Thoracic aorta (tissue), 2 donors: ENCODE results near the gene RAP1GAP. TPM values are rescaled to one million over a fixed set of nuclear protein-coding genes. Genes with fewer than 3 reads are reported as not detected.

Experiments used
- ATAC-seq: fragments of 150-250 bp; one replicate; pipeline ENCODE4 v1.8.0; 2017; ENCODE audit warnings: low read depth; ENCODE audit not compliant: insufficient number of reproducible peaks, low FRiP score
- DNase-seq: peaks from one replicate; pipeline ENCODE4 v3.0.0-alpha.2; 2020; ENCODE audit warnings: low spot score
- H3K27ac ChIP-seq, 2 donors: fragments of 200-600 bp; sonication (generic); 1 replicate in 1 of 2; 2 replicates in 1 of 2; pipeline ENCODE4 v1.5.1; 2016; ENCODE audit warnings: mild to moderate bottlenecking in 2 of 2, moderate library complexity in 2 of 2
- H3K27me3 ChIP-seq: fragments of 200-600 bp; sonication (generic); replicated peaks from 2 replicates; pipeline ENCODE4 v1.6.0; 2016; ENCODE audit warnings: mild to moderate bottlenecking; ENCODE audit not compliant: insufficient read depth
- H3K36me3 ChIP-seq: fragments of 200-600 bp; sonication (generic); one replicate; pipeline ENCODE4 v1.5.1; 2016
- H3K4me1 ChIP-seq, 2 donors: fragments of 200-600 bp; sonication (generic); 1 replicate in 1 of 2; 2 replicates in 1 of 2; pipeline versions ENCODE4 v1.5.1 to v1.6.0; 2016; ENCODE audit warnings: low read depth in 2 of 2, mild to moderate bottlenecking in 1 of 2; ENCODE audit not compliant: control insufficient read depth in 1 of 2
- H3K4me3 ChIP-seq: fragments of 200-600 bp; sonication (generic); 2 replicates; pipeline ENCODE4 v1.5.1; 2016; ENCODE audit warnings: mild to moderate bottlenecking
- H3K9me3 ChIP-seq: fragments of 200-600 bp; sonication (generic); 2 replicates; pipeline ENCODE4 v1.5.1; 2016
- CTCF ChIP-seq: fragments of 200-600 bp; sonication (generic); IDR thresholded peaks from one replicate; pipeline ENCODE4 v1.5.1; 2019; ENCODE audit warnings: antibody characterized with exemption
- total RNA-seq, 2 donors: library from RNA; depleted of rRNA; stranded (reverse); fragments of >200 nt; gene quantifications; one replicate each; pipeline versions ENCODE4 v1.1.0 to v1.2.3, GENCODE V29; 2016

The RAP1GAP gene
- total RNA-seq, 2 donors from 2014 or later = 0.27 to 0.92 TPM

DNA sequence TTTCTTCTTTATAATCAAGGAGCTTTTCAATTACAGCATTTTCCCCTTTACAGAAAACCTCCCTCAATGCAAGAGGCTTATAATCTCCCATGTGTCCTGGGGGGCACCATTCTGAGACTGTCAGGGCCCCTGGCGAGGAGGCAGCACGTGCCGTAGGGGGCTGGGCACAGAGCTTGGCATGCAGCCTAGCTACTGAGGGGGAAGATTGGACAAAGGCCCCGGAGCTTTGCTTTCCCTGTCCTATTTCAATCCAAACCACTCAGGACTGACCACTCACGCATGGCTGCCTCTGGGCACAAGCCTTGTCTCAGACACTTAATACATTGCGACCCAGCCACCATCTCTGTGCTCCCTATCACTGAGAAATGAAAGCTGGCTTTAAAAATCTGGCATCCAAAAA is 2.8 kb upstream of the RAP1GAP start:
- H3K27me3 ChIP-seq = no peaks in the 10 kb centered on the region
- no peak for ATAC-seq

DNA sequence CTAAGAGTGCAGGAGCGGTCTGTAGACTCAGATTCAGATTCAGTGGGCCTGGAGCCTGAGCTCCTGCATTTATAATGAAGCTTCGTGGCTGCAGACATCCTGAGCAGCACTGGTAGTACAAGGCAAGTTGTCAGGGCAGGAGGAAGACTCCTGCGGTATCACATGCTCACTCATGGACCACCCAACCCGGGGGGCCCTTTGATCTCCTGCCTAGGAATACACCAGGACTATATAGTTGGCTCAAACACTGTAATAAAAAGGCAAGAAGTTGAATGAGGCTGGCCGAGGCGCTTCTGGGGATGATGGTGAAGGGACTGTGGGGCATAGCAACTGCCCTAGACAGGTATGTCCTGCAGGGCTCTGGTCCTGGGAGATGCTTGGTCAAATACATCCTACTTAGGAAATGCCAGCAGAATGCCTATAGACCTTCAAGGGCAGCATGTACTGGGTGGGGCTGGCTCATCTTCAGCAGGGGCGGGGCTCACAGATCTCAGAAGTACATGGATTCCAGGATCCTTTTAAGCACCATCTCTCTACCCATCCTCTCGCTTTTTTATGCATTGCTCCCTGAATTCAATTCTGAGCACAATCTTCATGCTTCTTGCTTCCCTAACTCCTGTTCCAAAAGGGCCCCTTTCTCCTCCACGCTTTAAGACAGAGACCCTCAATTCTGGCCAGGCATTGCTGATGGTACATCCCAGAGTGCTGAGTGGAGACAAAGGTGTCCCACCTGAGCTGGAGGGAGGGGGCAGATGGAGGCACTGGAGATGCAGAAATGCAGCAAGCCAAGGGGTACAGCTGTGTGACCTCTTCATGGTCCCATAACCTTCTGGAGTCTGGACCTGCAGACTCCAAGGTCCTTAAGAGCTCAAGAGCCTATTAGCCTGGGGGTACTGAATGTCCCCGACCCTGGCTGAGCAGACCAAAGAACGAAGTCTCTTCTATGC is 2.1 kb upstream of the RAP1GAP start:
- ATAC-seq (no peak), DNase-seq (no peak)
- Histone ChIP-seq H3K4me1 (peaks cover 25 to 42% of the 10 kb centered on the region in 2 donors), H3K9me3 (no peaks in the 10 kb centered on the region), H3K36me3 (no peaks in the 10 kb centered on the region), H3K27me3 (no peaks in the 10 kb centered on the region), H3K4me3 (no peak overlapping the region), H3K27ac (no peak overlapping the region)
- no peak for TF ChIP-seq CTCF

More for the DNA sequence above, 2.8 kb upstream of the RAP1GAP start:
- no peak for DNase-seq
- H3K27ac ChIP-seq = no peak overlapping the region
- no peak overlapping the region for H3K4me3 ChIP-seq
- H3K4me1 ChIP-seq = peaks cover 25 to 42% of the 10 kb centered on the region in 2 donors
- TF ChIP-seq CTCF = no peak
- H3K9me3 ChIP-seq = no peaks in the 10 kb centered on the region
- H3K36me3 ChIP-seq = no peaks in the 10 kb centered on the region

DNA sequence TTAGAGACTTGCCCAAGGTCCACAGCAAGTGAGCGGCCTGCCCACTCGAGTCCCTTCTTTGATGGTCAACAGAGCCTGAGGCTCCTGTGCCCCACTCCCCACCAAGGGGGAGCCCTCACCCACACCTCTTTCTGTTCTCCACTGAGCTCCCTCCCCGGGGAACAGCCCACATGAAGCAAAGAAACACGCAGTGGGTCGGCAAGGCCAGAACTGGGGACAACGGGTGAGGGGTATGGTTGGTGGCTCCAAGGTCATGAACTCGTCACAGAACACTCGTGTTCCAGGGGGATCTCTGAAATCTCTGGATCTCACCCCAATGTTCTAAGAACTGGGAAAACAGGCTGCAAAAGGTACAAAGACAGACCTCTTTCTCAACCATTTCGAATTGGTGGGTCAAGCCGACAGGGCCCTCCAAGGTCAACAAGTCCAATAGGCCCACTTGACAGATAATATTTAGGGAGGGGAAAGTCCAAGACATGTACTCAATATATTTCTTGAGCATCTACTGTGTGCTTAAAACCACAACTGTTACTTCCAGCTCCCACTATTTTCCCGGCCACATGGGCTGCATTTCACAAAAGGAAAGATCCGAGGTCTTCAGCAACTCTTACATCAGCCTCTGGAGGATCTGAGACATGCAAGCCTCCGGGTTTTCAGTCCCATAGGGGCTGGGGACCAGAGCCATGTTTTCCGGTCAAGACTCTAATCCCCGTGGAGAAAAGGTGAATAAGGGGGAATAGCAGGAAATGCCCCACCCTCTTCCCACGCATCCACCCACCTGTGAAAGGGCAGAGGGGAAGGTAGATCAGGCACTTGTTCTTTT is 1.1 kb upstream of the RAP1GAP start:
- DNase-seq = no peak
- no peak for ATAC-seq
- peaks cover 25 to 42% of the 10 kb centered on the region in 2 donors for H3K4me1 ChIP-seq

GRCh38 chr1:21668951-21669257 is 253 bp downstream of the RAP1GAP start:
- no peak for DNase-seq
- Histone ChIP-seq H3K27me3 (no peaks in the 10 kb centered on the region), H3K9me3 (no peaks in the 10 kb centered on the region), H3K36me3 (no peaks in the 10 kb centered on the region), H3K27ac (no peak overlapping the region), H3K4me3 (peak overlapping the region; percentile 58), H3K4me1 (peaks cover 25 to 40% of the 10 kb centered on the region in 2 donors)
- TF ChIP-seq CTCF = no peak
- no peak for ATAC-seq

More for the DNA sequence above, 1.1 kb upstream of the RAP1GAP start:
- no peak for TF ChIP-seq CTCF
- no peaks in the 10 kb centered on the region for H3K27me3 ChIP-seq
- H3K36me3 ChIP-seq = no peaks in the 10 kb centered on the region
- H3K9me3 ChIP-seq = no peaks in the 10 kb centered on the region
- no peak overlapping the region for H3K4me3 ChIP-seq
- no peak overlapping the region for H3K27ac ChIP-seq

DNA sequence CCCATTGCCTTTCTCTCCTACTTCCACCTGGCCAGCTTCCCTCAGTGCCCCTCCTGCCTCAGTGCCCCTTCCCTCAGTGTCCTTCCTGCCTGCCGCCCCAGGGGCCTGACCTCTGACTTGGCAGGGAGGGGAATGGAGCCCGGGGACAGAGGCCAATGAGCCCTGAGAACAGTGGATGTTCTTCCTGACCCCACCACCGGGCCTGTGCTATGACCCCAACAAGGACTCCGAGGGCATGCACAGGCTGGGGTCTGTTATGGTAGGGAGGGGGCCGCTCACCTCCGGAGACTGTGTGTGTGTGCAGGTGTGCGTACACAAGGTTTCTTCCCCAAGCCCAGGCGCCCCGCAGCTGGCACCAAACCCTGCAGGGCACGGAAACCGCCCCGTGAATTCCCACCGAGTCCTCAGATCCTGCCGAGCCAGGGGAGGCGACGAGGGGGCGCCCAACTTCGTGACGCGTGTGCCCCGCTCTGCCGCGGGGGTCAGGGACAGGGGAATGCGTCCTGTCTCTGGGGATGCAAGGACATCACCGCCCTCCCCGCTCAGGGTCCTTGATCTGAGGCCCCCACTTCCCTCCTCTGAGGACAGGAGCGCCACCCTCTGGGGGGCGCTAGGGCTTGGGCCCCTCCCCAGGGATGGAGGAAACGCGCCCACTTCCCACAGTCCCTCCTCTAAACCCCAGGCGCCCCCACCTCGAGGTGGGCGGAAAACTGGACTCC is 766 bp downstream of the RAP1GAP start:
- TF ChIP-seq CTCF = no peak
- H3K9me3 ChIP-seq = no peaks in the 10 kb centered on the region
- no peaks in the 10 kb centered on the region for H3K36me3 ChIP-seq
- no peak for DNase-seq
- peaks cover 20 to 35% of the 10 kb centered on the region in 2 donors for H3K4me1 ChIP-seq
- no peaks in the 10 kb centered on the region for H3K27me3 ChIP-seq
- no peak overlapping the region for H3K27ac ChIP-seq
- no peak overlapping the region for H3K4me3 ChIP-seq
- ATAC-seq = no peak
